NCI-H524 treated with DMSO at 0.1 percent for 48 hours (cell line): Measurements from ENCODE around the gene RPN1.
"Not testable (repeated sequence)": the region's sequence is repeated elsewhere in the genome, so short reads cannot be mapped to it uniquely, and the experiment has no call there.

Source experiments
- DNase-seq: peaks from one replicate; lab custom pipeline; 2025; lab: John Stamatoyannopoulos, UW

Gene RPN1

GRCh38 chr3:128650096-128651050 is at the start of gene RPN1:
Gene RPN1, minus strand, starts transcription at chr3:128650818. Its CDS starts 18 bp downstream, at chr3:128650800.
- peak; percentile 83 for DNase-seq

- DNase-seq, result peak; percentile 7
These were observed 47.8 kb upstream of the RPN1 start for GRCh38 chr3:128698211-128699047.

- DNase-seq, result no peak
These were observed 46.7 kb upstream of the RPN1 start for GRCh38 chr3:128697341-128697740.

GRCh38 chr3:128693696-128694095 is 43.1 kb upstream of the RPN1 start:
- DNase-seq, result no peak

GRCh38 chr3:128689060-128689459 is 38.4 kb upstream of the RPN1 start:
- no peak for DNase-seq

- DNase-seq, result no peak
These were observed 35.8 kb upstream of the RPN1 start for GRCh38 chr3:128686465-128686864.

GRCh38 chr3:128684986-128685726 is 34.5 kb upstream of the RPN1 start:
- no peak for DNase-seq

- no peak for DNase-seq
These were observed 33.3 kb upstream of the RPN1 start for GRCh38 chr3:128683957-128684356.

- peak; percentile 27 for DNase-seq
These were observed 30.8 kb upstream of the RPN1 start for GRCh38 chr3:128681369-128681829.

GRCh38 chr3:128680603-128681368 is 30.2 kb upstream of the RPN1 start:
- DNase-seq, result peak; percentile 89

- no peak for DNase-seq
These were observed 28.7 kb upstream of the RPN1 start for GRCh38 chr3:128679338-128679737.

GRCh38 chr3:128675802-128676201 is 25.2 kb upstream of the RPN1 start:
- DNase-seq, result not testable (repeated sequence)

GRCh38 chr3:128674161-128674784 is 23.7 kb upstream of the RPN1 start:
- DNase-seq, result no peak

GRCh38 chr3:128667641-128668040 is 17.0 kb upstream of the RPN1 start:
- DNase-seq, result no peak

- DNase-seq, result no peak
These were observed 14.9 kb upstream of the RPN1 start for GRCh38 chr3:128665362-128666021.

- DNase-seq, result no peak
These were observed 12.5 kb upstream of the RPN1 start for GRCh38 chr3:128663151-128663550.

GRCh38 chr3:128655531-128655930 is 4.9 kb upstream of the RPN1 start:
- DNase-seq, result no peak

GRCh38 chr3:128653993-128654805 is 3.6 kb upstream of the RPN1 start:
- not testable (repeated sequence) for DNase-seq

GRCh38 chr3:128653383-128653992 is 2.9 kb upstream of the RPN1 start:
- not testable (repeated sequence) for DNase-seq
